Right renal pelvis (tissue), 4 donors: Measurements from ENCODE around the gene SMARCD3. TPM values are rescaled to one million over a fixed set of nuclear protein-coding genes. Genes with fewer than 3 reads are reported as not detected.

Experiments
- DNase-seq, 4 donors: peaks; one replicate each; pipeline ENCODE4 v3.0.0-alpha.2; 2013; ENCODE audit warnings: low read depth in 4 of 4, low spot score in 3 of 4, missing footprints in 1 of 4
- polyA plus RNA-seq, 4 donors: library from polyadenylated mRNA; unstranded; fragments of 120-200 nt; gene quantifications; one replicate each; pipeline ENCODE4 v1.2.1, GENCODE V29; 2013; ENCODE audit not compliant: insufficient read length in 4 of 4

The SMARCD3 gene
- polyA plus RNA-seq, 4 donors: 61.3 to 71.7 (median 66.9) TPM

- DNase-seq: no peak
Measured at GRCh38 chr7:151193203-151193978, 55.1 kb downstream of the SMARCD3 start.

GRCh38 chr7:151192002-151192539 is 56.4 kb downstream of the SMARCD3 start:
- no peak for DNase-seq

- DNase-seq: no peak
Measured at GRCh38 chr7:151191544-151191943, 57.0 kb downstream of the SMARCD3 start.

GRCh38 chr7:151189038-151189437 is 59.5 kb downstream of the SMARCD3 start:
- DNase-seq: no peak

Other genes with a start within 250 kb of the SMARCD3 start
- 1 to 10 TPM in 3 of 4 donors, under 1 TPM in 1; 0.65 to 2.5 (median 2.0) TPM for gene ATG9B, start 224.2 kb downstream of the SMARCD3 start, polyA plus RNA-seq
- gene ABCB8, start 220.2 kb downstream of the SMARCD3 start, polyA plus RNA-seq: 10 to 100 TPM; 18.7 to 23.7 (median 21.3) TPM
- gene ASIC3, start 200.2 kb downstream of the SMARCD3 start, polyA plus RNA-seq: 1 to 10 TPM; 1.9 to 2.2 (median 2.1) TPM
- 10 to 100 TPM; 15.8 to 19.0 (median 17.6) TPM for gene CDK5, start 190.8 kb downstream of the SMARCD3 start, polyA plus RNA-seq
- 100 to 1,000 TPM in 1 of 4 donors, 10 to 100 TPM in 3; 89.0 to 104 (median 93.9) TPM for gene SLC4A2, start 189.1 kb downstream of the SMARCD3 start, polyA plus RNA-seq
- gene FASTK, start 167.9 kb downstream of the SMARCD3 start, polyA plus RNA-seq: 10 to 100 TPM; 49.5 to 77.1 (median 50.8) TPM
- gene TMUB1, start 165.2 kb downstream of the SMARCD3 start, polyA plus RNA-seq: 10 to 100 TPM; 26.2 to 43.0 (median 27.9) TPM
- gene AGAP3, start 162.2 kb downstream of the SMARCD3 start, polyA plus RNA-seq: 10 to 100 TPM; 56.0 to 71.1 (median 63.4) TPM
- gene GBX1, start 81.0 kb downstream of the SMARCD3 start, polyA plus RNA-seq: under 1 TPM in 3 of 4 donors, not detected in 1; 0.13 to 0.24 (median 0.22) TPM
- not detected for gene ASB10, start 61.4 kb downstream of the SMARCD3 start, polyA plus RNA-seq
- not detected for gene H2BK1, start 38.2 kb downstream of the SMARCD3 start, polyA plus RNA-seq
- 10 to 100 TPM; 25.1 to 28.6 (median 27.6) TPM for gene ABCF2, start 21.5 kb downstream of the SMARCD3 start, polyA plus RNA-seq
- gene CHPF2, start 16.2 kb downstream of the SMARCD3 start, polyA plus RNA-seq: 10 to 100 TPM; 23.9 to 29.4 (median 25.3) TPM
- gene NUB1, start 93.1 kb upstream of the SMARCD3 start, polyA plus RNA-seq: 10 to 100 TPM; 70.4 to 94.1 (median 91.9) TPM
- 10 to 100 TPM; 24.8 to 48.7 (median 25.9) TPM for gene WDR86, start 161.3 kb upstream of the SMARCD3 start, polyA plus RNA-seq
- gene CRYGN, start 191.4 kb upstream of the SMARCD3 start, polyA plus RNA-seq: 1 to 10 TPM; 1.8 to 3.6 (median 2.7) TPM